GM21367 (cell line): ENCODE data around the gene SLCO2A1.

ENCODE experiments used
- ATAC-seq: cut with Tn5 transposase; IDR thresholded peaks from one replicate; pipeline ENCODE4 v1.9.1; 2021; ENCODE audit not compliant: unreplicated experiment

SLCO2A1 gene

DNA sequence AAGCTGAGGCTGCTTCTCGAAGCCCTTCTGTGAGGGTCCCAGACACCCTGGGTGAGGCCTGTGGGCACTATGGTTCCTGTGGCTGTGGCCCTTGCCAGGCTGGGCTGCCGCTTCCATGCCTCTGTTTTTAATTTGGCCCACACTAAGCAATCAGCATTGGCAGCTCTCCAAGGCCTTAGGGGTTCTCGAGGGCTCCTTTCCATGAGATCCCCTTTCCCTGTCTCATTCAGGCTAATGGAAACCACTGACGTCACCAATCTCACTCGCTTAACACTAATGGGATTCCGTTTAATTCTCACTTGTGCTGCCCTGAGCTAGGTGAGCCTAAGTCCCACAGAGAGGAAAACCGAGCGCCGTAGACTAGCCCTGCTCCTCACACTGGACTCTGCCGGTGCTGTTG lies 73.8 kb downstream of the SLCO2A1 start:
- ATAC-seq: no peak

DNA sequence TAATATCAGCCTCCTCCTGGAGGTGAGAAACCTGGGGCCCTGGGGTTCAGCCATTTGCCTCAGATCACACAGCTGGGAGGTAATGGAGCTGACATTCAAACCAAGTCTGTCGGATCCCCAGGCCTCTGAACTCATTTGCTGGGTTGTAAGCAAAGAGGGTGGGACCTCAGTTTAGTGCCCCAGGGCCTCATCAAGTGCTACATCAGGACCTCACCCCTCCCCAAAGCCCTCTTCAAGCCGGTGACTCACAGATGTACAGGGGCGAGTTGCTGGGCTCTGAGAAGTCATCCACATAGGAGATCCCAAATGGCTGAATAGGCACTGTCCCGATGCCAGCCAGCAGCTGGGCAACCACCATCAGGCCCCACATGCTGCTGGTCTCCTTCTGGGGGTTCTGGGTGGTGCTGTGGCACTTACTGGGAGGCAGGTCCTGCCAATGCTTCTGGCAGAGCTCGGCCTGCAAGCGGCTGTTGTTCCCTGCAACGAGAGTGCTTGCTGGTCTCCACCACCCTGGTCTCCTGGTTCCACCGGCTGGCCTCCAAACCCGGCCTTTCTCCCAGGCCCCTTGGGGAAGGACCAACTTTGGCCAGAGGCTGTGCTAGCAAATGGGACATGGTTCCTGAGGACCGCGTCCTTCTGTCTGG lies 74.9 kb downstream of the SLCO2A1 start:
- no peak for ATAC-seq

DNA sequence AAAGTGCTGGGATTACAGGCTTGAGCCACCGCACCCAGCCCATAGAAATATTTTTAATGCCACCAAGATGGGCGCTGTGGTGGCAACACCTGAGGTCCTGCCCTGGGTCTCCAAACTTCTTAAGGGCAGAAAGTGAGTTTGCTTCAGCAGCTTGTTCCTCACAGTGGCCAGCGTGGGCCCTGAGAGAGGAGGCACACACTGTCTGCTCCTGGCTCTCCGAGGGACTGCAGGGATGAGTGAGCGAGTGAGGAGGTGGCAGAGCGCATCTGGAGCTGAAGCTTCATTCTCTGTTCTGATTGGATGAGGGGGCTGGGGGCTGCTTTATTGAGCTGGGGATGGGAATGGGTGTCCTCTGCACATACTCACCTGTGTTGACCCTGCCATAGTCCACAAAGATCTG lies 76.4 kb downstream of the SLCO2A1 start:
- ATAC-seq: no peak

DNA sequence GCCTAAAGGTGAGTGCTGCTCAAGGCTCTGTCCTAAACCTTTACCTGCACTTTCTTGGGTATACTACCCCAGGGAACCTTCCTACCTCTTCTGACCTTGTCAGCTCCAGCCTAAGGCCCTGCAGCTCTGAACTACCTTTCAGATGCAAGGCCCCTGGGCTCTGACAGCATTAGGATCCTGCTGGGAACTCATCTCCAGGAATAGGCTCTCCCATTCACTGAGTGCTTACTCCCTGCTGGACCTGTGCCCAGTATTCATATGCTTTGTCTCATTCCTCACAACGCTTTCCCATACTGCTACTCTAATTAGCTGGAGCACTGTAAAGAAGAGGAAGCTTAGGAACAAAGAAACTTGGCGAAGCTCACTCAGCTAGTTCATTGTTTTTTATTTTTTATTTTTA lies 80.3 kb downstream of the SLCO2A1 start:
- no peak for ATAC-seq

DNA sequence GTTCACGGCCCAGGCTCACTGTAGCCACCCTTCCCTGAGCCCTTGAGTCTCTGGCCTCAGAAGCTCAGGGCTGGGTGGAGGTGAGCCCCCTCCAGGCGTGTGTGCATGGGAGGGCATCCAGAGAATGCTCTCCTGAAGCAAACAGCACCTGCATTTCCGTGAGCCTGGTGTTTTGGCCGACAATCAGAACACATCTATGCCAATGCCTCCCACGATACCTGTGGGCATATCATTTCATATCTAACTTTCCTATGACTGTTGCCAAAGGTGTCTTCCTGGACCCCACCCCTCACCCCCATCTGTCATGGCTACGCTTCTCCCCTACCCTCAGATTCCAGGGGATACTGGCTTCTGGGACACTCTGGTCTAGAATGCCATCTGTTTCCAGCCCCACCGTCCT lies 80.7 kb downstream of the SLCO2A1 start:
- ATAC-seq: no peak

DNA sequence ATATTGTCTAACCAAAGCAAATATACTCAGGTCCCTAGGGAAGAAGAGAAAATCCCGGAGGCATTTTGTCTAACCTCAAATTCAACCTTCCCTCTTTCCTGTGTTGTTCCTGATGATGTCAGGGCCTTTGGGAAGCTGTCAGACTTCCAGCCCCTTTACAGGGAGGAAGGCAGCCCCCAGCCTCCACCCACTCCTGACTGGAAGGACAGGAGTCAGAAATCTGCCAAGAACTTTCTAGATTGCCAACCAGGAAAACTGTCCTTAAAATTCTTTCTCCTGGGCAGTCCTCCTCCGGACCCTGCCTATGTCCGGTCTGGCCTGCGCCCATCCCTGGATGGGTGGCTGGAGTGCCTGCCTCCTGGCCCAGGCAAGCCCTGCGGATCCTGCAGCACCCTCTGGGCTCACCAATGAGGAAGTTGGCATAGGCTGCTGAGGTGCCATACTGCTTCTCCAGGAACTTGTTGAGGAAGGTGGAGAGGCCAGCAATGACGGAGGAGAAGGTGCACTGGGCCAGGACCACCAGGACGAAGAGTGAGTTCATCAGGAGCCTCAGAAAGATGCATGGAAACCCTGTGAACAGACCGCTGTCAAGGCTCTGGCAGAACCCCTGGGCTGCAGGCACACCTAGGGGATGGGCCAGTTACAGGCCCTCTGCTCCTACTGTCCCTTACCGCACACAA lies 81.5 kb downstream of the SLCO2A1 start:
- no peak for ATAC-seq

DNA sequence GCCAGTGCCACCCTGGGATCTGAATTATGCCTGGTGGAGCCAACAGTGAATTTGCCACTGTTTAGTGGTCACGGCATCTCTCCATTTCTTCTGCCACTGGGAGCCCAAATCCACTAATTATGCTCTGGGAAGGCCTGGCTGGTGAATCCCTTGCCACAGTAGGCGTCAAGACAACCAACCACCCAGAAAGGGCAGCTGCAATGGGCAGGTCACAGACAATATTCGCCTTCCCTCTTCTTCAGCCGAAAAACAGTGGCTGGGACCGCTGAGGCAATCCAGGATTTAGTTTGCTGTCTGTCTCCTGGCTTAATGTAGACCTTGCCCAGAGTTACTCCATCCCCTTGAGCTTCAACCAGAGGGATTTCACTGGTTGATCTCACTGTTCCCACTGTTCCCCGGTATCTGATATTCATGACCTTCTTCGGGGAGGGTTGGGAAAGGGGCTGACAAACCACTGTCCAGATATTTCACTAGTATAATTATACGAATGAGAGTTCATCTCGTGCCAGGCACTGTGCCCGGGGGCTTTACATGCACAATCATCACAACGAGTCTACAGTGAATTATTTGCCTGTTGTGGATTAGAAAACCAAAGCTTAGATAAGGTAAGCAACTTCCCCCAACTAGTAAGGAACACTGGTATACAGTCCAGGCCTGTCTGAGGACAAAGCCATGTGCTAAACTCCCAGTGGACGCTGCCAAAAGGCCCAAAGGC lies 84.2 kb downstream of the SLCO2A1 start:
- no peak for ATAC-seq

DNA sequence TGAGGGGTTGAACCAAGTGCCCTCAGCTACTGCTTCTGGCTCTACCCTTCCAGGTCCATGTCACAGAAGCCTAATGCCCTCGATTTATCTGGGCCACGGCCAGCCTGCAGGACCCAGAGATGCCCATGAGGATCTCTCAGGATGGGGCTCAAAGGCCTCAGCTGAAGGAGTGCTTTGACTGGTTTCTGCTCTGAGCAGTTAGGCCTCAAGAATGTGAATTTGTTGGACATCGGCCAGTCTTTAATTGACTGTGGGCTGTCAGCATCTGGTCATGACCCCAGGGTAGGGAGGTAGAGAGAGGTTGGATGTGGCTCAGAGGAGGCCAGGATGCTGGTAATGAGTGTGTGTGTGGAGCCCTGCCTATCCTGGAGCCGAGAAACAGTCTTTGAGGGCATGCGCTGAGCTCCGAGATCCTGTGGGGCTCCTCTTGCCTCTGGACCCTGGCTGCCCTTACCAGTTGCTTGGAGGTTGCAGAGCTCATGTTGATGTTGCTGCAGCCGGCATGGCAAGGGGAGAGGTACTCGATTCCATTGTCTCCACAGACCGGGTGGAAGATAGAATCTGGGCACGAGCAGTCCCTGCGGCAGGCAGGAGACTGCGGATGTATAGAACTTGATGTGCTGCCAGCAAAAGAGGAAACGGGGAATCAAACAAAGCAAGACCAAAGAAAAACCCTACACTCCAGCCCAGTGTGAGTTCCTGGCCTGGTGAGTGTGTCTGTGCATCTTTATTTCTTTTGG lies 84.9 kb downstream of the SLCO2A1 start:
- ATAC-seq: no peak

DNA sequence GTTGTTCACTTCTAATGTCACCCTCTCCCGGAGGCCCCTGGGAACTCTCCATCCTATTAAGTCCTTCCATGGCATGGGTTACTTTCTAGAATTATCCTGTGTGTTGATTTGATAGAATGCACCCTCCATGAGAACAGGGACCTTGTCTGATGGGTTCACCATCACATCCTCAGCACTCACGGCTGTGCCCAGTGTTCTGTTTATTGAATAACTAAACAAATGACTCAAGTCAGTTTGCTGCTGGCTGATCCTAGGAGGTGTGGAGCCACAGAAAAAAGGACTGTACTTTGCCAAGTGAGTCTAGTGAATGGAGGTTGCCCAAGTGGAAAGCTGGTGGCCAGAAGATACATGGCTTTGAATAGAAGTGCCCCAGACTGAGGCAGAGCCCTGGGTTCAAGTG lies 85.5 kb downstream of the SLCO2A1 start:
- ATAC-seq: no peak

DNA sequence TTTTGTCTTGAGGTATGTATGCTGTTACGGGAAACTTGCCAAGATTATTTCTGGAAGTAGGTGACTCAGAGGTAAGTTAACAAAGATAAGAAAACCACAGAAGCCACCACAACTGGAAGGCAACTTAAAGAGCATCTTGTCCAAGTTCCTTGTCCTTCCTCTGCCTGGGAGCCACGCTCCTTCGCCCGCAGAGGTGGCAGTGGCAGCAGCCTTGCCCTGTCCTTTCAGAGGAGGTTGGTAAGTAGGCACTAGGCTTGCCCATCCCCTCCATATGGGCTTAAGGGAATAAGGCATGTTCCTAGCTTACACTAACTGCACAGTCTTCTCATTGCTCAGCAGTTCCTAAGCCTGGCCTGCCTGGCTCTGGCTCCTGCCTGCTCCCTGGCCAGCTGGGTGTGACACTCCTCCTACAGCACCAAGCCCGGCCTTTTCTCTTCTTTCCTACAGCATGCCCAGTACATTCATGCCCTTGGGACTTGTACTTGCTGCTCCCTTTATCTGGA lies 86.0 kb downstream of the SLCO2A1 start:
- no peak for ATAC-seq

DNA sequence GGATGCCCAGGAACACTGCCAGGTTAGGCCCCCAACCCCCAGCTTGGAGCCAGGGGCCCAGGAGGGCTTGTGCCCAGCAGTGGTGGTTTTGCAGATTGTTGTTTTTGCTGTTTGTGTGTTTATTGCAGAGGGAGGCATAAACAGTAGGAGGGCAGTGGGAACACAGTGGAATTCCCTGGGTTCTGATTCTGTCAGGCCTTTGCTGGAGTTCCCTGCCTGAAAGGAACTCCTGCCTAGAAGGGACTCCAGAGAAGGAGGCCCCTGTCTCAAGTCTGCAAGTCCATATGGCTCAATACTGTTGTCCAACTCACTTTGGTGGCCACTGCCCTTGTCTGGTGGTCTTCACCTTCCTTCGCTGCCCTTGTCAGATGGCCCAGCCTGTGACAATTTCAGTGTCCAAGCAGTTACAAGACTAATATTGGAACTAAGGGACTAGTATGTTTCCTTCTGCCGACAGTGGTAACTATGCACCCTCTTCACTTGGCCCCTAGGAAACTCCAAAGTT lies 86.6 kb downstream of the SLCO2A1 start:
- no peak for ATAC-seq

DNA sequence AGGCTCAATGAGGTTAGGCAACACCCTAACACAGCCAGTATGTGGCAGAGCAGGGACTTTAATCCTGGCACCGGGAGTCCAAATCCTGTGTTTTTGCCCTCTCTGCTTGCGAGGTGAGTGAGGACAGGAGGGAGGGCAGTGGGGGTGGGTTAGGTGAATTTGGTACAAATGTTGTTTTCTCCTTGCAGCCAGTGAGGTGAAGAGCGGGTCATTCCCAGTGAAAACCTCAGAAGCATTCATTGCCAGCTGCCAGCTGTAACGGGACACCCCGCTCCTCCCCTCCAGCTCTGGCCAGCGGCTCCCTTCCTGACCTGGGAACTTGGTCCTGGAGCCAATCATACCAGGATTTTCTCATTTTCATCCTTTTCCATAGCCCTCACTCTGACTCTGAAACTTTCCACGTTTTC lies 88.3 kb downstream of the SLCO2A1 start:
- no peak for ATAC-seq

DNA sequence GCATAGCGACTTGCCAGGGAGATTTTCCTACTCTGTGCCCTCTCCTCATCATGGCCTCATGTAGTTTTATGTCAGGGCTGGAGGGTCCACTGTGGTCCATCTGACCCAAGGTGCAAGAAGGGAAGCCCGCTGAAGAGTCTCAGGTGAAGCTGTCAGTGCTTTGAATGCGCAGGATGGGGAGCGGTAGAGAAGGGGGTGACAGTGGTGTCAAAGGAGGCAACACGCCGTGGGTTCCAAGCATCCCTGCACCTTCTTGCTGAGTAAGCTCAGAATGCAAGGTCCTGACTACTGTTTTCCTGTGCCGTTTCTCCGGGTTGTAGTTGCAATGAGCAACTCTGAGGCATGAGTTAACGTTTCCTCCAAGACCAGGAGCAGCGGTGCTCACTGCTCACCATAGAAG lies 89.2 kb downstream of the SLCO2A1 start:
- ATAC-seq: no peak

DNA sequence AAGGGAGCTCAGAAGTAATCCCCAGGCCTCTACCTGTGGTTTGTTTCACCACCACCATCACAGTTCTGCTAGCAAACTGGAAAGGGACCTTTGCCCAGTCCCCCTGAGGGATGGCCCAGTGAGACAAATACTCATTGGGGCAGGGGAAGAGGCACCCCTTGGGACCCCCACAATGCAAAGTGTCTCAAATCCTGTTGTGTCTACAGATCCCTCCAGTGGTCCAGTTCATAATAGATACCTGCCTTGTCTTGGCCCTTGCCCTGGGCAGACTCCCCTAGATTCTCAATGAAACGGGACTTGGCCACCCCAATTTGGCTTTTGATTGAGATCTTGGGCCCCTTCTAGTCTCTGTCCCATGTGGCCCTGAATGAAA lies 90.3 kb downstream of the SLCO2A1 start:
- ATAC-seq: no peak

DNA sequence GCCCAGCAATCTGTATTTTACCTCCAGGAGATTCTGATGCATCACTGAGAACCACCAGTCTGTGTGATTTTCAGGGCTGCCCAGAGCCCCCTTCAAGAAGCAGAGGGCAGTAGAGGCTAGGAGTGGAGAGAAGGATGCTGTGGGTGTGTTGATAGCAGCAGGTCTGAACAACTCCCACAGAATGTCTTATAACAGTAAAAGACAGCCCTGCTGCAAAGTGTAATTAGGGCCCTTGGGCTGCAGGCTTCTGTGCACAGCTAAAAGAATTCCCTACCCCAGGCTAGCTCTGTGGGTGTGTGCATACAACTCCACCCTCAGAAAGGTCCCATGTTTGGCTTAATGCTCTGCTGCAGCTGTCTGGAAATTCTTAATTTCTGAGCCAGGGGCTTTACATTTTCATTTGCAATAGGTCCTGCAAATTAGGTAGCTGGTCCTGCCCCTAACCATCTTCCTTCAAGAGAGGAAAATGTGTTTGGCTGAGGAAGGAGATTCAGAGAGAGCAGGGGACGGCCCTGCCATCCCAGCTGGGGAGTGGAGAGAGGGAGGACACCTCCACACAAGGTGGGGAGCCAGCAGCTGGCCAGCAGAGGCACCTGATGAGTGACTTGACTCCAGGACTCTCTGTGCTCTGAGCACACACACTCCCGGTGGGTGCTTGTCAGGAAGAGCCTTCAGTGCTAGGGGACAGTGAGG lies 90.8 kb downstream of the SLCO2A1 start:
- no peak for ATAC-seq

DNA sequence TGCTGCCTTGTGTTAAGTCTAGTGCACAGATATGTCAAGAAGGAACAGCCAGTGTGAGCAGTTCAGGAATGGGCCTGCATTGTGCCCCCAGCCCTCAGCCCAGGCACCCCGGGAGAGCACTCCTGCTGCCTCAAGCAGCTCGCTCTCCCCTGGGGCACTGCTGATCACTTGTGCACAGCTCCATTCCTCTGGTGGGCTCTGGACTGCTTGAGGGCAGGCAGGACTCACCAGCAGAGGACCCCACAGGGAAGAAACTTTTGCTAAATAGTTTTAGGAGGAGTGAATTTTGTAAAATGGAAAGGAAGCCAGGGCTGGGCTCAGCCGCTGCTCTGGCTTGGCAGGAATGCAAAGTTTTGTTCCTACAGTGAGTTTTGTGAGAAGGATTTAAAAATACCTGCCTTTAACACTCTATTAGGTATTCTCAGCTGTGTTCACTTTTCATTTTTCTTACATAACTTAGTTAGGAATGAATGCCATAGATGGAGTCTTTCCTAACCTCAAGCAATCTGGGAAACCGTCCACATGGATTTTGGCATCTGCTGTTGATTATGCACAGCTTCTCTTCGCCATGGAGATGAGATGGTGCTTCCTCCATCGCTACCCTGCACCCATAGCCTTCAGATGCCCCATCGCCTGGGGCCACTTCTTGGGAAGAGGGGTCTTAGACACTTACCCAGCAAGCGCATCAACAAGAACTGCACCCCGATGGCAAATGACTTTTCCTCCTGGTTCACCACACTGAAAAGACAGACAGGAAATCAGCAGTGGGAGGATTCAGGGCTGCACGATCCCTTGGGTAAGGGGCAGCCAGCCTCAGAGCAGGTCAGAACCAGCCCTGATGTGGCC lies 91.7 kb downstream of the SLCO2A1 start:
- ATAC-seq: no peak

DNA sequence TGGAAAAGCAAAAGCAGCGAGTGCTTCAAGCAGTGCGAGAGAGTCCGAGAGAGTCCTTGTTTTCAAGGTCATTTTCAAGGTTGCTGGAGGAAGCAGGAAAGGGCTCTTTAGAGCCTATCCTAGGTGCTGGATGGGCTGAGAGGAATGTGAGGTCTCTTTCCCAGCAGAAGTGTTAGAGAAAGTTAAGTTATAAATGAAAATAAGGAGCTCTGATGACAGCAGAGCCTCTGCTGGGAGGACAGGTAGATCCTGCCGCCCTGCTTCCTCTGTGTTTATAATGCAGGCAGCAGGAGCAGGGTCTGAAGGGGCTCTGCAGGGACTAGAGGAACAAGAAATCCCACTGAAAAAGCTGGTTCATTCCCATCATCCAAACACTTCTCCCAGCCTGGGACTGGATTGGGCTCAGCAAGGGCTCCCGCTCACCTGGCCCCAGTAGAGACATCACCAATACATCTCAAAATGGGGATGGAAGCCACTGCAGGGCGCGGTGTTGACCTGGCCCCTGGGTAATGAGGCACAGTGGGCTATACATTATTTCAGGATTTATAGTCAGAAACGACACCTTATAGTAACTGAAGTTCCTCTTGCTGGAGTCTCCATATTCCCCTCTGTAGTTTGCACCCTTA lies 92.6 kb downstream of the SLCO2A1 start:
- no peak for ATAC-seq

DNA sequence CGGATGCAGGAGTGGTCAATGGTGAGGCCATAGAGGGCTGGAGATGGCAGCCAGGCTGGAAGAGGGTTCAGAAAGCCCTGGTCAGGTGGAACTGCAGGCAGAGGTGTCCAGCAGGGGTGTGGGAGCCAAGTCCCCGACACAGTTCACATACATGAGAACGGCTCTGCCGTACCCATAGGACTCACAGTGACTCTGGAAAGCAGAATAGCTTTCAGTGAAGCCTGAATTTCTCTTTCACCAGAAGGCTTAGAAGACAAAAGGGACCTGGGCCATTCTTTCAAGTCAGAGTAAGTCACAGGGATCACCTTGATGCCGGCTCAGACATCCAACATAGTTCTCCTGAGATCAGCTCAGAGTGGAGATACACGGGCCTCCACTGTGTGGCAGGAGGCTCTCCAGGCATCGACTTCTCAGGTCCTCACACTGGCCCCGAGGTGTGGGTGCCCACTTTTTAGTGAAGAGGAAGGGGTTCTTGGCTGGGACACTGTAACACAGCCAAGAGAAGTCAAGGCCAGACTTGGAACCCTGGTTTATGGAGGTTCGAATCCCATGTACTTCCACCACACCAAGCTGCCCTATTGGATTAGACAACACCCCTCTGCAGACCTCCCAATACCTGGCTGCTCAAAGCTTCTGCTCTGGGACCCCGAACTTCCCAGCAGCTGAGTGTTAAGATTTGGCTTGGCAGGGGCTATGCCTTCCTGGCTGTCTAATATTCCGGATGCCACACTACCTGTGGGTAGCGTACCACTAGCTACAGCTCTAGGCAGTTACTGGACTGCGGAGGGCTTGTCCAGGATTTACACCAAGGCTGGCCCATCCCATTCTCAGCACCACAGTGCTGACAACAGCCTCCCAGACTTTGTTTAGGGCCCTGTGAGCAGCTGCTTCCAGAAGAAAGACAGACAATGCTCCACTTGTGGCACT lies 93.6 kb downstream of the SLCO2A1 start:
- no peak for ATAC-seq
